ENCODE measurements around the gene RAP2B.
A peak's percentile ranks its signal among the peaks of the same experiment; 100 is the strongest.
"Not testable (repeated sequence)": the region's sequence is repeated elsewhere in the genome, so short reads cannot be mapped to it uniquely, and the experiment has no call there.

The RAP2B gene

DNA sequence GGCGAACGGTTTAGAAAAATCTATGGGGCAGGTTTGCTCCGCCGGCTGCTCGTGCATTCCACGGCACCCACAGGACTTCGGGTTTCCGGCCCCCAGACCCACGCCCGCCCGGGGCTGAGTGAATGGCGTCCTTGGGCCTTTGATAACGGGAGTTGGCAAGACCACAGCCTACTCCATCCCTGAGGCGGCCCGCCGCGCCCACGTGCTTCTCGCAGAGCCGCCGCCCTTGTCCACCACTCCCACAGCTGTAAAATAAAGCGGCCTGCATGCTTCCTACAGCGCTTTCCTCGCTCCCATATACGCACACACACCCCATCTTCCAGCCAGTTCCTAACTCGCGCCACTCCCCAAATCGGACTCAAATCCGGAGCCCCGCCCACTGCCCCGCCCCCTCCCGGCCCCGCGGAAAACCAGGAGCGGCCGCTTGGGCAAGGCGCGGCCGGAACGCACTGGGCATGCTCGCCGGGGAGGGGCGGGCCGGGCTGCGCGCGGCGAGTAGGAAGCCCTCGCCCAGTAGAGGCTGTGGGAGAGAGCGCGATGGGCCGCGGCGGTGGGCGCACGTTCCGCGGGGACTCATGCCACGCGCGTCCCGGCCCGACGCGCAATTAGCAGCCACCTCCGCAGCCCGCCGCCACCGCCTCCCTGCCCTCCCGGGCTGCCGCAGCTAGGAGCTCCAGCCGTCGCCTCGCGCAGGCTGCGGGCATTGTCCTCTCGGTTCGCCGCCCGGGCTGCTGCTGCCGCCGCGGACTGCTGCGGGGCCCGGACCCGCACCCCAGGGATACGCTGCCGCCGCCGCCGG lies at the start of gene RAP2B:
Gene RAP2B, plus strand, starts transcription at position 513 of the 799 bp plus-strand sequence. CDS start 468 bp downstream, outside the sequence.
- DNase-seq (ENCODE audit: low spot score) = peak; percentile 87

DNA sequence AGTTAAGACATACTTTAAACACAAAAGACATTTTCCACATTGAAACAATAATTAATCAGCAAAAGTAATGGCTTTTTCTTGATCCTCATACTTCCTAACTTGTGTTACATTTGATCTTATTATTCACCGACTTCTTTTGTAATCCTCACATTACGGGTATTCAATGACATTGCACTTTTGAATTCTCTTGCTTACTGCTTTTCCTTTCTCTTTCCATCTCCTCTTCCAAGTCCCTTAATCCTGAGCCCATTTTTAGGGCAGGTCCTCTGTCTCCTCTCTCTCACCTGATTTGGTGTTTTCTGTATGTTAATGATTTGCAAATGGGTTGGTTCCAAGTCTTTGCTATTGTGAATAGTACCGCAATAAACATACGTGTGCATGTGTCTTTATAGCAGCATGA lies 48.5 kb upstream of the RAP2B start:
- DNase-seq (ENCODE audit: low spot score) = no peak

DNA sequence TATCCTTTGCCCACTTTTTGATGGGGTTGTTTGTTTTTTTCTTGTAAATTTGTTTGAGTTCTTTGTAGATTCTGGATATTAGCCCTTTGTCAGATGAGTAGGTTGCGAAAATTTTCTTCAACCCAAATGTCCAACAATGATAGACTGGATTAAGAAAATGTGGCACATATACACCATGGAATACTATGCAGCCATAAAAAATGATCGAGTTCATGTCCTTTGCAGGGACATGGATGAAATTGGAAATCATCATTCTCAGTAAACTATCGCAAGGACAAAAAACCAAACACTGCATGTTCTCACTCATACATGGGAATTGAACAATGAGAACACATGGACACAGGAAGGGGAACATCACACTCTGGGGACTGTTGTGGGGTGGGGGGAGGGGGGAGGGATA lies 47.8 kb upstream of the RAP2B start:
- DNase-seq (ENCODE audit: low spot score) = not testable (repeated sequence)

GRCh38 chr3:153115326-153115725 lies 46.7 kb upstream of the RAP2B start:
- no peak for DNase-seq (ENCODE audit: low spot score)

- no peak for DNase-seq (ENCODE audit: low spot score)
These were observed 34.2 kb upstream of the RAP2B start for GRCh38 chr3:153127788-153128187.

GRCh38 chr3:153129426-153129825 lies 32.6 kb upstream of the RAP2B start:
- DNase-seq (ENCODE audit: low spot score) = no peak

DNA sequence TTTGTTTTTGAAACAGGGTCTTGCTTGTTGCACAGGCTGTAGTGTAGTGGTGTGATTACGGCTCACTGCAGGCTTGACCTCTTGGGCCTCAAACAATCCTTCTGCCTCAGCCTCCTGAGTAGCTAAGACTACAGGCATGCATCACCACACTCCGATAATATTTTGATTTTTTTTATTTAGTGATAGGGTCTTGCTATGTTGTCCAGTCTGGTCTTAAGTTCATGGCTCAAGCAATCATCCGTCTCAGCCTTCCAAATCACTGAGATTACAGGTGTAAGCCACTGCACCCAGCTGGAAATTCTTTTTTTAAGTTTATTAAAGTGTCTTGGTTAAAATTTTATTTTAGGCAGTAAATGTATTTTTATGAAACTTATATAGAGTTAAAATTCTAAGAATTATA lies 32.2 kb upstream of the RAP2B start:
- no peak for DNase-seq (ENCODE audit: low spot score)

- no peak for DNase-seq (ENCODE audit: low spot score)
These were observed 31.6 kb upstream of the RAP2B start for GRCh38 chr3:153130312-153130977.

DNA sequence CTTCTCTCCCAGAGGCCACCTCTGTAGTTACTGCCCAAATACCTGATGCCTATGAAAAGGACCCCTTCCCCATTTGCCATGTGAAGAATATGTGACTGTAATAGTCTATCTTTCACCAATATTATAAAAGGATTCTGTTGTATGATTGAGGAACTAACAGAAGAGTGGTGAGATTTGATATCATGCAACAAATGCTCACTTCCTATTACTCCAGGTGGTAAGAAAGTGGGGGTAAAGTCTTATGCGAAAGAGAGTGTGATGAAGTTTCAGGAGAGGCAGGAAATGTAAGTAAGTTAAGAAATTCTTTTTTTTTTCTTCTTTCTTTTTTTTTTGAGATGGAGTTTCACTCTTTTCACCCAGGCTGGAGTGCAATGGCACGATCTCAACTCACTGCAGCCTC lies 24.4 kb upstream of the RAP2B start:
- DNase-seq (ENCODE audit: low spot score) = no peak

- no peak for DNase-seq (ENCODE audit: low spot score)
These were observed 23.5 kb upstream of the RAP2B start for GRCh38 chr3:153138276-153139210.

DNA sequence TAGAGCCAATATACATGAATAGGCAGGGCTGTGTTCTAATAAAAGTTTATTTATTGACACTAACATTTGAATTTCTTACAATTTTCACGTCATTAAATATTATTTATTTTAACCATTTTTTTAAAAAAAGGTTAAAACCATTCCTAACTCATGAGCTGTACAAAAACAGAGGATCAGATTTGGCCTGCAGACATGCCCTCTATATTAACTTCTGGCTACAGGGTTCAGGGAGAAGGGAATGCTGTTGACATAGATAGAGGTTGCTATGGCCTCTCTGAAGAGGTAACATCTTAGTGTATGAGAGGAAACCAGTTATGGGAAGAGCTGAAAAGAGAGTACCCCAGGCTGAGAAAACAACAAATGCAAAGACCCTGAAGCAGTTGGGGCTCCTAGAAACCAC lies 19.1 kb upstream of the RAP2B start:
- no peak for DNase-seq (ENCODE audit: low spot score)

DNA sequence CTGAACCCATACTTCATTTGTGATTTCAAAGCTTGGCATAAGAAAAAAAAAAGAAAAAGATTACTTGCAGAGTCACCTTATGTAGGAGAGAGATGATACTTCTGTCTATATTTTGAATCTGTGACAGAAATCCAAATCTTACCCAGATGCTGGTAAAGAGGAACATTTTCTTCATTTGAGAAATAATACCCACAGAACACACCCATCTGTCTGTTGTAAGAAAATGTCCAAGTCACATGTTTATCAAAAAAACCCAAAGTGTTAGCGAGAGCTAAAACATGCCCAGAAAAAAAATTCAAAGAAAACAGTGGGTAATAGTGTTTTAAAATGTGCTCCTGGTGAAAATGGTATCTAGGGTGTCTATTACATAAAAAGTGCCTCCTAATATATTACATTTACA lies 18.0 kb upstream of the RAP2B start:
- no peak for DNase-seq (ENCODE audit: low spot score)

DNA sequence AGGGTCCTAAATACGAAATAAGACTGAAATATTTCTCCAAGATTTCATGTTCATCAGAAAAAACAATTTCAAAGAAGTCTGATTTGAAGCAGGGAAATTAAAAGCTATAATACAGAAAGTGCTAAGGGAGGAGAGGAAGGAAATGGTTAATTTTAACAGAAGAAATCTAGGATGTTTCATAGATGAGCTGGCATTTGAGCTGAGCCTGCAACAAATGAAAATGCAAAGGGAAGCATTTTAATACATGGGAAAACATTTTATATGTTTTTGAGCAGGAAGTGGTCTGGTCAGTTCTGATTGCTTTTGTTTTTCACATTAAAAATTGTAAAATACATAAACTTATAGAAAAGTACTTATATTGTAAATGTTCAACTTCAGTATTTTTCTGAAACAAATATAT lies 17.2 kb upstream of the RAP2B start:
- no peak for DNase-seq (ENCODE audit: low spot score)

DNA sequence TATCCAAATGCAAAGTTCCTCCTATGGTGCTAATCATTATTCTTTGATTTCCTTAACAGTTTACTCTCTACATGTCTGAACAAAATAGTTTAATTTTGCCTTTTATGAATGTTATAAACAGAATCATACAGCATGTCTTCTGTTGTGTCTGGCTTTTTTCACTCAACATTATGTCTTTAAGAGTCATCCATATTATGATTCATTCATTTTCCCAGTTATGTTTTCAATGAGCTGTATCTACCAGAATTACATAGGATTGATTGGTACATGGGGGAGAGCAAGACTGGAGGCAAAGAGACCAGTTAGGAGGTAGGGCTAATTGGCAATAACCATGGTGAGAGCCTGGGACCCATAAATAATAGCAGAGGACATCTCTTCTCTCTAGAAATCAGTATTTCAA lies 16.6 kb upstream of the RAP2B start:
- no peak for DNase-seq (ENCODE audit: low spot score)

- no peak for DNase-seq (ENCODE audit: low spot score)
These were observed 15.6 kb upstream of the RAP2B start for GRCh38 chr3:153146191-153147053.

GRCh38 chr3:153150991-153151390 lies 11.0 kb upstream of the RAP2B start:
- DNase-seq (ENCODE audit: low spot score) = no peak

DNA sequence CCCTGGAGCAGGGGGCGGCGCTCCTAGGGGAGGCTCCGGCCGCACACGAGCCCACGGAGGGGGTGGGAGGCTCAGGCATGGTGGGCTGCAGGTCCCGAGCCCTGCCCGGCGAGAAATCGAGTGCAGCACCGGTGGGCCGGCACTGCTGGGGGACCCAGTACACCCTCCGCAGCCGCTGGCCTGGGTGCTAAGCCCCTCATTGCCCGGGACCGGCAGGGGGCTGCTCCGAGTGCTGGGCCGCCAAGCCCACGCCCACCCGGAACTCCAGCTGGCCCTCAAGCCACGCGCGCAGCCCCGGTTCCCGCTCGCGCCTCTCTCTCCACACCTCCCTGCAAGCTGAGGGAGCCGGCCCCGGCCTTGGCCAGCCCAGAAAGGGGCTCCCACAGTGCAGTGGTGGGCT lies 6.2 kb upstream of the RAP2B start:
- not testable (repeated sequence) for DNase-seq (ENCODE audit: low spot score)

DNA sequence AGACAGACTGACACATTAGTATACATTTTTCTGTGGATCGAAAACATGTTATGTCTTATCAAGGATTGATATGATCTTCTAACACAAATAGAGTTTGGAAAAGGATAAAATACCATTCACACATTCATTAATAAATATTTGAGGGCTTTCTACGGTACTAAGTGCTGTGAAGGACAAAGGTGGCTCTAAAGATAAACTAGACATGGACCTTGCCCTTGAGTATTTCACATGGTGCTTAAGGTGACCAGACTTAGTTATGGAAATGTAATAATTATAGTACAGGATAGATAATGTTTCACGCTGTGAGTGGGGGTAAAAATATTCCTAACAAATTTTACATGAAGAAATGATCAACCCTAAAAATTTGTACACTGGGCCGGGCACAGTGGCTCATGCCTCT lies 3.8 kb upstream of the RAP2B start:
- DNase-seq (ENCODE audit: low spot score) = no peak

- DNase-seq (ENCODE audit: low spot score) = no peak
These were observed 2.9 kb upstream of the RAP2B start for GRCh38 chr3:153158961-153159735.

DNA sequence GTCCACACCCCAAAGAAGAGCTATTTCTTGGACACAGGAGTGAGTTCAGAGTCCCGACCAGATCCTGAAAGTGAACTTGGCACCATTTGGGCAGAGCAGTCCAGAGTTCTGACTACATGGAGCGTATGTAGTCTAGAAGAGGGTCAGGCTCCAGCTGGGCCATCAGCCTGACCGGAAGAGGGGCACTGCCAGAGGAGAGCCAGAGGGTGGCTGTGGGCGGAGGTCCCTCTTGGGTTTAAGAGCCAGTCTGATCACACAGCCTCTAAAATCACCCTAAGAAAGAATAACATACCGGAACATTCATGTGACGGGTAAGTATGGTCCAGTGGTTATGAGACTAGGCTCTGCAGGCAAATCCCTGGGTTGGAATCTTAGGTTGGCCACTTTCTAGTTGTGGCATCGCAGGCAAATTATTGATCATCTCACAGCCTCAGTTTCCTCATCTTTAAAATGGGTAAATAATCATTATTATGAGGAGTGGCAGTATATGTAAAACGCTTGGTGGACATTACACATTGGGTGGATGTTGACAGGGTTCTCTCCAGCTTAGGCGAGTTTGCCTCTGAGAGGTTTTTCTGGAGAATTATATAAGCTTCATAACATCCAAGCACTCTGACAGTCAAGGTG lies 2.1 kb upstream of the RAP2B start:
- DNase-seq (ENCODE audit: low spot score) = no peak

Data from cerebellar cortex (tissue), 1 donor.